Fibroblast of lung (primary cell): ENCODE data around the gene ZBP1. TPM values are rescaled to one million over a fixed set of nuclear protein-coding genes. Genes with fewer than 3 reads are reported as not detected.

Source experiments
- DNase-seq, 2 donors: peaks; one replicate each; pipeline versions ENCODE4 v3.0.0 to v3.0.0-alpha.2; 2010; ENCODE audit warnings: low read depth in 2 of 2
- H2AFZ ChIP-seq: 2 replicates; pipeline ENCODE4 v1.5.1; 2012; ENCODE audit warnings: low read length, control low read depth, inconsistent platforms
- H3K27ac ChIP-seq: 2 replicates; pipeline ENCODE4 v1.5.1; 2011; ENCODE audit warnings: low read length, control low read depth; ENCODE audit not compliant: insufficient read depth
- H3K27me3 ChIP-seq: 2 replicates; pipeline ENCODE4 v1.5.1; 2011; ENCODE audit warnings: mild to moderate bottlenecking, low read length; ENCODE audit not compliant: control insufficient read depth, insufficient read depth
- H3K36me3 ChIP-seq: 2 replicates; pipeline ENCODE4 v1.5.1; 2011; ENCODE audit warnings: low read length; ENCODE audit not compliant: control insufficient read depth, insufficient read depth
- H3K4me1 ChIP-seq: 2 replicates; pipeline ENCODE4 v1.5.1; 2011; ENCODE audit warnings: low read length; ENCODE audit not compliant: control insufficient read depth, insufficient read depth; ENCODE audit errors: extremely low read depth
- H3K4me2 ChIP-seq: 2 replicates; pipeline ENCODE4 v1.5.1; 2011; ENCODE audit warnings: low read length, control low read depth; ENCODE audit not compliant: insufficient read depth; ENCODE audit errors: extremely low read depth
- H3K4me3 ChIP-seq, 4 experiments: fragments of 200-600 bp in 1 of 4; sonication (generic) in 1 of 4; replicated peaks in 1 of 4; 2 replicates each; pipeline ENCODE4 v1.5.1; 2011 to 2016; ENCODE audit warnings: low read length in 4 of 4, low read depth in 3 of 4, mild to moderate bottlenecking in 3 of 4, control low read depth in 2 of 4, inconsistent platforms in 1 of 4, mixed read lengths in 1 of 4; ENCODE audit not compliant: insufficient read depth in 1 of 4; ENCODE audit errors: control extremely low read depth in 1 of 4
- H3K79me2 ChIP-seq: 2 replicates; pipeline ENCODE4 v1.5.1; 2012; ENCODE audit warnings: mild to moderate bottlenecking, low read length, inconsistent platforms; ENCODE audit not compliant: control insufficient read depth, insufficient read depth
- H3K9ac ChIP-seq: 2 replicates; pipeline ENCODE4 v1.5.1; 2011; ENCODE audit warnings: mild to moderate bottlenecking, low read length, control low read depth; ENCODE audit not compliant: insufficient read depth
- H3K9me3 ChIP-seq: 2 replicates; pipeline ENCODE4 v1.5.1; 2012; ENCODE audit warnings: low read depth, low read length; ENCODE audit not compliant: control insufficient read depth, insufficient read depth
- H4K20me1 ChIP-seq: 2 replicates; pipeline ENCODE4 v1.5.1; 2011; ENCODE audit warnings: low read length; ENCODE audit not compliant: control insufficient read depth, insufficient read depth; ENCODE audit errors: extremely low read depth
- EZH2 ChIP-seq: IDR thresholded peaks from 2 replicates; pipeline ENCODE4 v1.5.1; 2012; ENCODE audit warnings: low read length, control low read depth, mild to moderate bottlenecking; ENCODE audit errors: missing control alignments
- polyA plus RNA-seq, 2 donors: library from polyadenylated mRNA; depleted of rRNA in 1 of 2; stranded (reverse) in 1 of 2; unstranded in 1 of 2; fragments of >200 nt; gene quantifications; 2 replicates each; pipeline ENCODE4 v1.2.1, GENCODE V29; 2011 to 2012; ENCODE audit warnings: missing spikeins in 1 of 2
- total RNA-seq: library from RNA; depleted of rRNA; stranded (reverse); fragments of >200 nt; gene quantifications from 2 replicates; pipeline ENCODE4 v1.2.1, GENCODE V29; 2014
- TF ChIP-seq, protein P1 (sequence below), 2 donors: IDR thresholded peaks in 1 of 2; conservative IDR thresholded peaks in 1 of 2; 1 replicate in 1 of 2; 2 replicates in 1 of 2; pipeline ENCODE4 v1.5.1; 2011 to 2012; ENCODE audit warnings: low read length in 2 of 2, control low read depth in 1 of 2, inconsistent platforms in 1 of 2, low read depth in 1 of 2, mild to moderate bottlenecking in 1 of 2

The ZBP1 gene
- total and polyA plus RNA-seq, 2 donors (not counting 1 experiment from before 2014, with no cell fraction given), result not detected

DNA sequence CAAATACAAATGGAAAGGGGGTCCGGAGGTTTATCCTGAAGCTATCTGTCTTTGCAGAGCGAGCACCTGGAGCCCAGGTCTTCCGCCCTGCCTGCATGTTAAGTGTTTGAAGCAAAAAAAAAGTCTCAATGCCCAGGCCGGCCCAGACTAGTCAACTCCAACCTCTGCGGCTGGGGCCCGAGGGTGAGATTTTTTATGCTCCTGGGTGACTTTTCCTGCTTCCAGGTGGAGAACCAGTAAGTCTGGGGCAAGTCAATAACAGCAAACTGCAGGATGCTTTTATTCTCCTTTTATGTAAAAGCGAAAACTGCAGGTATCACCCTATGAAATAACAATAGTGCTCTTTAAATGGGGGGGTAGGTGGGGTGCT, 2.0 kb upstream of the ZBP1 start:
- no peak overlapping the region for H3K9ac ChIP-seq
- no peak overlapping the region for H3K4me2 ChIP-seq
- no peak overlapping the region for H3K27ac ChIP-seq
- no peak overlapping the region for H2AFZ ChIP-seq
- DNase-seq, result no peak
- no peak for TF ChIP-seq EZH2
- TF ChIP-seq, protein P1, sequence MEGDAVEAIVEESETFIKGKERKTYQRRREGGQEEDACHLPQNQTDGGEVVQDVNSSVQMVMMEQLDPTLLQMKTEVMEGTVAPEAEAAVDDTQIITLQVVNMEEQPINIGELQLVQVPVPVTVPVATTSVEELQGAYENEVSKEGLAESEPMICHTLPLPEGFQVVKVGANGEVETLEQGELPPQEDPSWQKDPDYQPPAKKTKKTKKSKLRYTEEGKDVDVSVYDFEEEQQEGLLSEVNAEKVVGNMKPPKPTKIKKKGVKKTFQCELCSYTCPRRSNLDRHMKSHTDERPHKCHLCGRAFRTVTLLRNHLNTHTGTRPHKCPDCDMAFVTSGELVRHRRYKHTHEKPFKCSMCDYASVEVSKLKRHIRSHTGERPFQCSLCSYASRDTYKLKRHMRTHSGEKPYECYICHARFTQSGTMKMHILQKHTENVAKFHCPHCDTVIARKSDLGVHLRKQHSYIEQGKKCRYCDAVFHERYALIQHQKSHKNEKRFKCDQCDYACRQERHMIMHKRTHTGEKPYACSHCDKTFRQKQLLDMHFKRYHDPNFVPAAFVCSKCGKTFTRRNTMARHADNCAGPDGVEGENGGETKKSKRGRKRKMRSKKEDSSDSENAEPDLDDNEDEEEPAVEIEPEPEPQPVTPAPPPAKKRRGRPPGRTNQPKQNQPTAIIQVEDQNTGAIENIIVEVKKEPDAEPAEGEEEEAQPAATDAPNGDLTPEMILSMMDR (conservative IDR thresholded peaks at IDR 0.05 in 1 of 2, IDR thresholded peaks at IDR 0.05 in 1 of 2; ENCODE audit: low read depth in 1 of 2, low read length in 2 of 2), result no peak
- no peaks in the 10 kb centered on the region for H3K36me3 ChIP-seq
- H3K4me1 ChIP-seq, result no peaks in the 10 kb centered on the region
- H3K4me3 ChIP-seq, result no peak overlapping the region
- H3K9me3 ChIP-seq, result no peaks in the 10 kb centered on the region
- no peaks in the 10 kb centered on the region for H3K27me3 ChIP-seq
- H3K79me2 ChIP-seq, result no peaks in the 10 kb centered on the region
- H4K20me1 ChIP-seq, result no peaks in the 10 kb centered on the region

DNA sequence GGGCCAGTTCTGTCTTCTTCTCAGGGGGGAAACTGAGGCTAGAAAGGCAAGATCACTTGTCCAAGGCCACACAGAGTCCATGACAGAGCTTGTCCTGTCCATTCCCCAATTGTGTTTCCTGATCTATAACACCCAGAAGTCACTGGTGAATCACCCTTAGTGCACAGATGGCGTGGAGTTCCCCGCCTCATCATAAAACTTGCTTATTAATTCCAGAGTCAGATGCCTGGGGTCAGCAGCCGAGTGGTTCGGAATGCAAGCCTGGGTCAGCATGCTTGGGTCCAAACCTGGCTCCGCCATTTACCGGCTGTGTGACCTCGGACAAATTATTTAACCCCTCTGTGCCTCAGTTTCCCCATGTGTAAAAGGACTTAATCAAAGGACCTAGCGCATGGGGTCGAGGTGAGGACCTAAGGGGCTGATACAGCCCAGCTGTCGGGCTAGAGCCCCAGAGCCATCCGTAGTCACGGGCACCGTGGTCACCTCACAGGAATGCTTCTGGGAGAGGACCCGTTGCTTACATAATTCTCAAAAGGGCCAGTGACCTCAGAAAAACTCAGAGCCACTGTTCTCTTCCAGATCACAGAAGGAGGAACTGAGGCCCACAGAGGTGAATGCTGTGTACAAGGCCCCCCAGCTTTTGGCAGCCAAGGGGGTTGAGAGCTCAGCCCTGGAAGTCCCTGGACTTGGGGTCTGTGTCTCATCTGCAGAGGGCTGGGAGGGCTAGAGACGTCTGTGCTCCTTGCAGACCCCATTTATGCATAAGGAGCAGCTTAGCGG, 1.4 kb upstream of the ZBP1 start:
- H2AFZ ChIP-seq, result no peak overlapping the region
- H3K4me3 ChIP-seq, result no peak overlapping the region
- TF ChIP-seq, protein P1 (conservative IDR thresholded peaks at IDR 0.05 in 1 of 2, IDR thresholded peaks at IDR 0.05 in 1 of 2; ENCODE audit: low read depth in 1 of 2, low read length in 2 of 2), result no peak
- no peak for TF ChIP-seq EZH2
- H4K20me1 ChIP-seq, result no peaks in the 10 kb centered on the region
- no peaks in the 10 kb centered on the region for H3K9me3 ChIP-seq
- DNase-seq, result no peak
- no peaks in the 10 kb centered on the region for H3K36me3 ChIP-seq
- H3K4me2 ChIP-seq, result no peak overlapping the region
- no peak overlapping the region for H3K9ac ChIP-seq
- H3K4me1 ChIP-seq, result no peaks in the 10 kb centered on the region
- H3K27ac ChIP-seq, result no peak overlapping the region
- no peaks in the 10 kb centered on the region for H3K27me3 ChIP-seq
- no peaks in the 10 kb centered on the region for H3K79me2 ChIP-seq

DNA sequence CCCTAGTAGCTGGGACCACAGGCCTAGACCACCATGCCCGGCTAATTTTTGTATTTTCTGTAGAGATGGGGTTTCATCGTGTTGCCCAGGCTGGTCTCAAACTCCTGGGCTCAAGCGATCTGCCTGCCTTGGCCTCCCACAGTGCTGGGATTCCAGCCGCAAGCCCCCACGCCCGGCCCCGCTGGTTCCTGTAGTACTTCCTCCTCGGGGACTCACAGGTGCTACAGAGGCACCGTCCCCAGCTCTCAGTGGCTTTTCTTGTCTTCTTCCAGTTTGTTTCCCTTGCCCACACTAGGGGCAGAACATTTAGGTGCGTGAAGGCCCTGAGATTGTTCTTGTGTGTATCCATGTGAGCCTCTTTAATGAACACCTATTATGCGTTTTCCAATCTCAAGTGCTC, 773 bp upstream of the ZBP1 start:
- Histone ChIP-seq H3K4me2 (no peak overlapping the region), H4K20me1 (no peaks in the 10 kb centered on the region), H3K27me3 (no peaks in the 10 kb centered on the region), H3K36me3 (no peaks in the 10 kb centered on the region), H3K9me3 (no peaks in the 10 kb centered on the region), H3K27ac (no peak overlapping the region), H3K4me3 (no peak overlapping the region), H2AFZ (no peak overlapping the region), H3K79me2 (no peaks in the 10 kb centered on the region), H3K9ac (no peak overlapping the region), H3K4me1 (no peaks in the 10 kb centered on the region)
- TF ChIP-seq, protein P1 (conservative IDR thresholded peaks at IDR 0.05 in 1 of 2, IDR thresholded peaks at IDR 0.05 in 1 of 2; ENCODE audit: low read depth in 1 of 2, low read length in 2 of 2), result no peak
- TF ChIP-seq EZH2, result no peak
- DNase-seq, result no peak
